Neural cell (in vitro differentiated cells): ENCODE data around the gene CCNA2. TPM values are rescaled to one million over a fixed set of nuclear protein-coding genes. Genes with fewer than 3 reads are reported as not detected.

Experiments
- H2AFZ ChIP-seq: fragments of 200-600, 300-800 bp; sonication (generic), shearing (Covaris generic); 2 replicates; pipeline ENCODE4 v1.6.0; 2014; ENCODE audit warnings: low read depth, mild to moderate bottlenecking, antibody characterized with exemption, low read length, moderate library complexity
- H3F3A ChIP-seq: fragments of 200-600 bp; shearing (Covaris generic); 2 replicates; pipeline ENCODE4 v1.6.1; 2016; ENCODE audit warnings: mild to moderate bottlenecking, moderate library complexity, mixed read lengths, antibody characterized with exemption, low read length; ENCODE audit not compliant: insufficient read depth, poor library complexity, severe bottlenecking
- H3K27ac ChIP-seq: fragments of 200-600, 300-800 bp; sonication (generic), shearing (Covaris generic); 2 replicates; pipeline ENCODE4 v1.5.1; 2014; ENCODE audit warnings: mild to moderate bottlenecking, low read length, moderate library complexity
- H3K27me3 ChIP-seq: fragments of 300-800, 200-600 bp; sonication (generic), shearing (Covaris generic); 2 replicates; pipeline ENCODE4 v1.6.0; 2014; ENCODE audit warnings: mild to moderate bottlenecking, low read depth, low read length, moderate library complexity; ENCODE audit not compliant: insufficient read depth
- H3K36me3 ChIP-seq: fragments of 300-800, 200-600 bp; sonication (generic), shearing (Covaris generic); 2 replicates; pipeline ENCODE4 v1.5.1; 2014; ENCODE audit warnings: mild to moderate bottlenecking, antibody characterized with exemption, low read length, moderate library complexity; ENCODE audit not compliant: insufficient read depth
- H3K4me2 ChIP-seq: fragments of 300-800, 200-600 bp; sonication (generic), shearing (Covaris generic); 2 replicates; pipeline ENCODE4 v1.6.0; 2014; ENCODE audit warnings: mild to moderate bottlenecking, low read length
- H3K4me3 ChIP-seq: fragments of 300-800, 200-600 bp; sonication (generic), shearing (Covaris generic); 2 replicates; pipeline ENCODE4 v1.5.1; 2014; ENCODE audit warnings: mild to moderate bottlenecking, low read length, moderate library complexity
- H3K79me2 ChIP-seq: fragments of 200-600 bp; shearing (Covaris generic); replicated peaks from 2 replicates; pipeline ENCODE4 v1.6.0; 2014; ENCODE audit warnings: mild to moderate bottlenecking, low read length, moderate library complexity; ENCODE audit not compliant: insufficient read depth
- H3K9ac ChIP-seq: fragments of 300-800, 200-600 bp; sonication (generic), shearing (Covaris generic); 2 replicates; pipeline ENCODE4 v1.6.1; 2016; ENCODE audit warnings: mild to moderate bottlenecking, low read length, mixed read lengths
- H3K9me2 ChIP-seq: fragments of 200-600 bp; shearing (Covaris generic); 2 replicates; pipeline ENCODE4 v1.6.1; 2016; ENCODE audit warnings: mild to moderate bottlenecking, low read length, mixed read lengths; ENCODE audit not compliant: insufficient read depth
- H3K9me3 ChIP-seq: fragments of 200-600, 300-800 bp; sonication (generic), shearing (Covaris generic); 2 replicates; pipeline ENCODE4 v1.6.1; 2016; ENCODE audit warnings: mild to moderate bottlenecking, mixed run types, low read length, moderate library complexity, mixed read lengths
- H4K20me1 ChIP-seq: fragments of 200-600 bp; shearing (Covaris generic); 2 replicates; pipeline ENCODE4 v1.6.1; 2016; ENCODE audit warnings: mild to moderate bottlenecking, mixed run types; ENCODE audit not compliant: insufficient read depth
- CTCF ChIP-seq: fragments of 450-650 bp; IDR thresholded peaks from 2 replicates; pipeline ENCODE4 v1.5.1; 2014; ENCODE audit warnings: antibody characterized with exemption, mild to moderate bottlenecking, moderate library complexity; ENCODE audit not compliant: poor library complexity, severe bottlenecking
- EP300 ChIP-seq: fragments of 450-650 bp; conservative IDR thresholded peaks from 2 replicates; pipeline ENCODE4 v1.6.1; 2014; ENCODE audit warnings: antibody characterized with exemption, mild to moderate bottlenecking, moderate library complexity; ENCODE audit not compliant: poor library complexity, severe bottlenecking
- EZH2 ChIP-seq: fragments of 200-600, 300-800 bp; shearing (Covaris generic), sonication (generic); IDR thresholded peaks from 2 replicates; pipeline ENCODE4 v1.6.1; 2014; ENCODE audit warnings: antibody characterized with exemption, low read length, borderline replicate concordance, mild to moderate bottlenecking; ENCODE audit not compliant: insufficient read depth, poor library complexity, severe bottlenecking
- MXI1 ChIP-seq: fragments of 450-650 bp; conservative IDR thresholded peaks from 2 replicates; pipeline ENCODE4 v1.6.1; 2014; ENCODE audit warnings: antibody characterized with exemption, mild to moderate bottlenecking; ENCODE audit not compliant: poor library complexity, severe bottlenecking
- POLR2AphosphoS5 ChIP-seq: IDR thresholded peaks from 2 replicates; pipeline ENCODE4 v1.6.1; 2012
- RAD21 ChIP-seq: fragments of 450-650 bp; conservative IDR thresholded peaks from 2 replicates; pipeline ENCODE4 v1.6.1; 2014; ENCODE audit warnings: antibody characterized with exemption, mild to moderate bottlenecking, moderate library complexity
- SMC3 ChIP-seq: fragments of 450-650 bp; conservative IDR thresholded peaks from 2 replicates; pipeline ENCODE4 v1.6.1; 2014; ENCODE audit warnings: antibody characterized with exemption, mild to moderate bottlenecking, moderate library complexity; ENCODE audit not compliant: poor library complexity
- TAF1 ChIP-seq: IDR thresholded peaks from 2 replicates; pipeline ENCODE4 v1.6.1; 2012; ENCODE audit warnings: low read depth
- polyA plus RNA-seq: library from polyadenylated mRNA; depleted of rRNA; stranded (reverse); fragments of >200 nt; gene quantifications from 2 replicates; pipeline ENCODE4 v1.2.3, GENCODE V29; 2014
- TF ChIP-seq, protein P1 (sequence below): IDR thresholded peaks from 2 replicates; pipeline ENCODE4 v1.6.1; 2012; ENCODE audit warnings: borderline replicate concordance

CCNA2 gene
- polyA plus RNA-seq, 1 donor from 2014 or later = 7.5 TPM

- no peak overlapping the region for H2AFZ ChIP-seq
- no peak overlapping the region for H3K27ac ChIP-seq
- no peaks in the 10 kb centered on the region for H3F3A ChIP-seq
- H3K9ac ChIP-seq = no peak overlapping the region
- H3K4me3 ChIP-seq = no peak overlapping the region
- no peaks in the 10 kb centered on the region for H3K9me3 ChIP-seq
- no peaks in the 10 kb centered on the region for H4K20me1 ChIP-seq
- no peak for TF ChIP-seq POLR2AphosphoS5
- no peak for TF ChIP-seq TAF1
- TF ChIP-seq, protein P1, sequence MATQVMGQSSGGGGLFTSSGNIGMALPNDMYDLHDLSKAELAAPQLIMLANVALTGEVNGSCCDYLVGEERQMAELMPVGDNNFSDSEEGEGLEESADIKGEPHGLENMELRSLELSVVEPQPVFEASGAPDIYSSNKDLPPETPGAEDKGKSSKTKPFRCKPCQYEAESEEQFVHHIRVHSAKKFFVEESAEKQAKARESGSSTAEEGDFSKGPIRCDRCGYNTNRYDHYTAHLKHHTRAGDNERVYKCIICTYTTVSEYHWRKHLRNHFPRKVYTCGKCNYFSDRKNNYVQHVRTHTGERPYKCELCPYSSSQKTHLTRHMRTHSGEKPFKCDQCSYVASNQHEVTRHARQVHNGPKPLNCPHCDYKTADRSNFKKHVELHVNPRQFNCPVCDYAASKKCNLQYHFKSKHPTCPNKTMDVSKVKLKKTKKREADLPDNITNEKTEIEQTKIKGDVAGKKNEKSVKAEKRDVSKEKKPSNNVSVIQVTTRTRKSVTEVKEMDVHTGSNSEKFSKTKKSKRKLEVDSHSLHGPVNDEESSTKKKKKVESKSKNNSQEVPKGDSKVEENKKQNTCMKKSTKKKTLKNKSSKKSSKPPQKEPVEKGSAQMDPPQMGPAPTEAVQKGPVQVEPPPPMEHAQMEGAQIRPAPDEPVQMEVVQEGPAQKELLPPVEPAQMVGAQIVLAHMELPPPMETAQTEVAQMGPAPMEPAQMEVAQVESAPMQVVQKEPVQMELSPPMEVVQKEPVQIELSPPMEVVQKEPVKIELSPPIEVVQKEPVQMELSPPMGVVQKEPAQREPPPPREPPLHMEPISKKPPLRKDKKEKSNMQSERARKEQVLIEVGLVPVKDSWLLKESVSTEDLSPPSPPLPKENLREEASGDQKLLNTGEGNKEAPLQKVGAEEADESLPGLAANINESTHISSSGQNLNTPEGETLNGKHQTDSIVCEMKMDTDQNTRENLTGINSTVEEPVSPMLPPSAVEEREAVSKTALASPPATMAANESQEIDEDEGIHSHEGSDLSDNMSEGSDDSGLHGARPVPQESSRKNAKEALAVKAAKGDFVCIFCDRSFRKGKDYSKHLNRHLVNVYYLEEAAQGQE = no peak
- no peak for TF ChIP-seq MXI1
- no peak for TF ChIP-seq CTCF
- no peak for TF ChIP-seq RAD21
- TF ChIP-seq EZH2 = no peak
- no peak for TF ChIP-seq EP300
- H3K4me2 ChIP-seq = no peak overlapping the region
- no peaks in the 10 kb centered on the region for H3K9me2 ChIP-seq
- no peaks in the 10 kb centered on the region for H3K27me3 ChIP-seq
- H3K79me2 ChIP-seq = no peaks in the 10 kb centered on the region
- H3K36me3 ChIP-seq = no peaks in the 10 kb centered on the region
Observed at GRCh38 chr4:121792966-121793365, 30.7 kb downstream of the CCNA2 start.

DNA sequence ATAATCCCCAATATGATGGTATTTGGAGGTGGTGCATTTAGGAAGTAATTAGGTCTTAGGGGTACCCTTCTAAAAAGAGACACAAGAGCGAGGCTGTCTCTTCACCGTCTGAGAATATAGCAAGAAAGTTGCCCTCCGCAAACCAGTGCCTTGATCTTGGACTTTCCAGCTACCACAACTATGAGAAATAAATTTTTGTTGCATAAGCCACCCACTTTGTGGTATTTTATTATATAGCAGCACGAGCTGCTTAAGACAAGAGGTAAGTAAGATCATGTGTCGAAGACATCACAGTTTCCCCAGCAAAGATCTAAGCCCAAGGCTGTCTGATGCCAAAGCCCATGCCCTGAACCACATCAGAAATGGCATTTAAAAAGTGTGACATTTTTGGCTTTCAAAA, 32.2 kb downstream of the CCNA2 start:
- no peaks in the 10 kb centered on the region for H3K9me2 ChIP-seq
- no peak overlapping the region for H3K4me3 ChIP-seq
- H3K27ac ChIP-seq = no peak overlapping the region
- H3K79me2 ChIP-seq = no peaks in the 10 kb centered on the region
- H2AFZ ChIP-seq = no peak overlapping the region
- H3F3A ChIP-seq = no peaks in the 10 kb centered on the region
- H3K36me3 ChIP-seq = no peaks in the 10 kb centered on the region
- no peaks in the 10 kb centered on the region for H3K27me3 ChIP-seq
- H4K20me1 ChIP-seq = no peaks in the 10 kb centered on the region
- H3K4me2 ChIP-seq = no peak overlapping the region
- H3K9me3 ChIP-seq = no peaks in the 10 kb centered on the region
- no peak for TF ChIP-seq EZH2
- TF ChIP-seq MXI1 = no peak
- TF ChIP-seq TAF1 = no peak
- TF ChIP-seq, protein P1 = no peak
- TF ChIP-seq POLR2AphosphoS5 = no peak
- no peak for TF ChIP-seq EP300
- TF ChIP-seq CTCF = no peak
- TF ChIP-seq RAD21 = no peak
- no peak for TF ChIP-seq SMC3
- H3K9ac ChIP-seq = no peak overlapping the region
